Activated T-cell treated with anti-CD3 and anti-CD28 coated beads, Interleukin-2, amount 50 U/mL, for 1 hour (primary cell): ENCODE results near the gene CDKL5.

Source experiments
- DNase-seq: peaks from one replicate; pipeline ENCODE4 v3.0.0-alpha.2; 2020

CDKL5 gene

DNA sequence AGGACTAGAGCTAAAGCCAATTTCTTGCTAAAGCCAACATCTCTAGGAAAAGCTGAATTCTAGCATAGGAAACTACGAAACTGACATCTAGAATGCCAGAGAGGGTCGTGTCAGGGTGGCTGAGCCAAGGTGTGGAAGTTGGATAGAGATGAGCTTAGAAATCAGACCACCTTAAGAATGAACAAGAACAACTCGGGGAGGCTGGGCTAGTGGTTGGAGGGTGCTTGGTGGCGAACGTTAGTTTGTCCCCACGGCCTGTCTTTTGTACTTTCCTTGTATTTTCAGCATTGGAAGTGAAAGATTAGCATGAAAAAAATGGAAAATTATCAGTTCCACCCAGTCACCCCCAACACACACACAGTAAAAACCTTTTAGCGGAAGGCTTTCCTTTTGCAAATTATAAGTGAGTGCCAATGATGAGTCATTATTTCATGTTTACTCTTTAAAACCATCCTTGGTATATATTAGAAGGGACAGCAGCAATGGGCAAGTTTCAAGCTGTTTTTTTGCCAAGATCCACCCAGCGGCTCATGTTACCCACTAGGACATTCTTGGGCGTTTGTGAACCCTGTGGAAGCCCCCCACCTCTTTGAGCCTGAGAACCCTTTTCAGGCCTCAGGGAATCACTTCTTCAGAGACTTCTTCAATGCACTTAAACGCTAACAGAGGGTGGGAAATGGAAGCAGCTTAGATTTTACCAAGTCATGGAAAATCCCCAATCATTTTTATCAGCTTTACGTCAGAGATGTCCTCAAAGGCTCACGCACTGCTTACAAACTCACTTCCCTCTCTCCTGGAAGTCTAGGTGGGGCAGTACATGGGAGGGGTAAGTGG, 277.2 kb downstream of the CDKL5 start:
- no peak for DNase-seq
